ENCODE data around the gene HPD.
A peak's percentile ranks its signal among the peaks of the same experiment; 100 is the strongest.

HPD gene

GRCh38 chr12:121811434-121812319, 47.0 kb downstream of the HPD start:
- DNase-seq = peak in 47 of 56 donors; percentile 9 to 77 (median 42)

GRCh38 chr12:121810833-121811433, 47.7 kb downstream of the HPD start:
- DNase-seq = no peak

- no peak for DNase-seq
Observed at GRCh38 chr12:121810234-121810817, 48.3 kb downstream of the HPD start.

GRCh38 chr12:121809712-121810116, 48.9 kb downstream of the HPD start:
- no peak for DNase-seq

GRCh38 chr12:121808623-121809022, 50.0 kb downstream of the HPD start:
- DNase-seq = no peak

GRCh38 chr12:121807642-121808347, 50.9 kb downstream of the HPD start:
- DNase-seq = no peak

- DNase-seq = peak in 17 of 56 donors; percentile 10 to 54 (median 27)
Observed at GRCh38 chr12:121806546-121807423, 51.9 kb downstream of the HPD start.

- peak in 2 of 56 donors; percentile 15 to 34 for DNase-seq
Observed at GRCh38 chr12:121806009-121806545, 52.6 kb downstream of the HPD start.

GRCh38 chr12:121805171-121806008, 53.3 kb downstream of the HPD start:
- DNase-seq = peak in 3 of 56 donors; percentile 5 to 38 (median 26)

- peak in 27 of 56 donors; percentile 8 to 51 (median 24) for DNase-seq
Observed at GRCh38 chr12:121804417-121805111, 54.1 kb downstream of the HPD start.

- peak in 48 of 56 donors; percentile 14 to 75 (median 50) for DNase-seq
Observed at GRCh38 chr12:121803861-121804416, 54.7 kb downstream of the HPD start, which contains the start of gene SETD1B. SETD1B (plus strand) TSS chr12:121804009; CDS start chr12:121804738, 729 bp downstream.

GRCh38 chr12:121802843-121803698, 55.6 kb downstream of the HPD start:
- peak; percentile 50 to 99 (median 92) for DNase-seq

GRCh38 chr12:121802485-121802842, 56.2 kb downstream of the HPD start:
- no peak for DNase-seq

GRCh38 chr12:121801595-121802484, 56.8 kb downstream of the HPD start:
- DNase-seq = peak in 23 of 56 donors; percentile 8 to 79 (median 48)

GRCh38 chr12:121800694-121801594, 57.7 kb downstream of the HPD start:
- DNase-seq = peak in 52 of 56 donors; percentile 27 to 85 (median 62)

All from nucleus accumbens (tissue), 56 donors.